ENCODE data around the gene PPP3CA.
"Not testable (repeated sequence)": the region's sequence is repeated elsewhere in the genome, so short reads cannot be mapped to it uniquely, and the experiment has no call there.

The PPP3CA gene

GRCh38 chr4:101208171-101208570 lies 139.2 kb downstream of the PPP3CA start:
- DNase-seq, result no peak

GRCh38 chr4:101205916-101206315 lies 141.4 kb downstream of the PPP3CA start:
- peak; percentile 47 for DNase-seq

GRCh38 chr4:101201421-101201820 lies 145.9 kb downstream of the PPP3CA start:
- no peak for DNase-seq

- peak; percentile 89 for DNase-seq
Measured at GRCh38 chr4:101200561-101200960, 146.8 kb downstream of the PPP3CA start.

GRCh38 chr4:101199507-101200285 lies 147.6 kb downstream of the PPP3CA start:
- DNase-seq, result no peak

GRCh38 chr4:101198682-101199339 lies 148.5 kb downstream of the PPP3CA start:
- DNase-seq, result no peak

GRCh38 chr4:101197350-101197749 lies 150.0 kb downstream of the PPP3CA start:
- DNase-seq, result no peak

- no peak for DNase-seq
Measured at GRCh38 chr4:101192244-101192643, 155.1 kb downstream of the PPP3CA start.

GRCh38 chr4:101191302-101192098 lies 155.8 kb downstream of the PPP3CA start:
- DNase-seq, result peak; percentile 71

GRCh38 chr4:101190751-101191150 lies 156.6 kb downstream of the PPP3CA start:
- no peak for DNase-seq

- DNase-seq, result no peak
Measured at GRCh38 chr4:101188906-101189305, 158.4 kb downstream of the PPP3CA start.

GRCh38 chr4:101187841-101188240 lies 159.5 kb downstream of the PPP3CA start:
- peak; percentile 23 for DNase-seq

- no peak for DNase-seq
Measured at GRCh38 chr4:101186567-101187184, 160.7 kb downstream of the PPP3CA start.

- DNase-seq, result no peak
Measured at GRCh38 chr4:101184668-101185067, 162.7 kb downstream of the PPP3CA start.

- DNase-seq, result peak; percentile 27
Measured at GRCh38 chr4:101183666-101184373, 163.5 kb downstream of the PPP3CA start.

- no peak for DNase-seq
Measured at GRCh38 chr4:101183221-101183620, 164.1 kb downstream of the PPP3CA start.

GRCh38 chr4:101182688-101183087 lies 164.6 kb downstream of the PPP3CA start:
- not testable (repeated sequence) for DNase-seq

GRCh38 chr4:101178731-101179130 lies 168.6 kb downstream of the PPP3CA start:
- no peak for DNase-seq

- no peak for DNase-seq
Measured at GRCh38 chr4:101177154-101177553, 170.2 kb downstream of the PPP3CA start.

- DNase-seq, result no peak
Measured at GRCh38 chr4:101175896-101176676, 171.2 kb downstream of the PPP3CA start.

GRCh38 chr4:101174679-101175345 lies 172.5 kb downstream of the PPP3CA start:
- DNase-seq, result no peak

All from fibroblast of skin of back (primary cell).